Coronary artery (tissue), 2 donors: Measurements from ENCODE around the gene KIF18A.
"Not testable (repeated sequence)": the region's sequence is repeated elsewhere in the genome, so short reads cannot be mapped to it uniquely, and the experiment has no call there.

ENCODE experiments used
- DNase-seq: peaks from one replicate; pipeline ENCODE4 v3.0.0-alpha.2; 2017; ENCODE audit warnings: low spot score
- H3K27ac ChIP-seq, 2 donors: fragments of 200-600 bp; sonication (generic); one replicate each; pipeline ENCODE4 v1.5.1; 2016 to 2019
- H3K4me3 ChIP-seq: fragments of 200-600 bp; sonication (generic); 2 replicates; pipeline ENCODE4 v1.5.1; 2016; ENCODE audit warnings: mild to moderate bottlenecking, moderate library complexity
- TF ChIP-seq, protein P1 (sequence below): fragments of 200-600 bp; sonication (generic); IDR thresholded peaks from one replicate; pipeline ENCODE4 v1.5.1; 2019; ENCODE audit warnings: antibody characterized with exemption

Gene KIF18A

DNA sequence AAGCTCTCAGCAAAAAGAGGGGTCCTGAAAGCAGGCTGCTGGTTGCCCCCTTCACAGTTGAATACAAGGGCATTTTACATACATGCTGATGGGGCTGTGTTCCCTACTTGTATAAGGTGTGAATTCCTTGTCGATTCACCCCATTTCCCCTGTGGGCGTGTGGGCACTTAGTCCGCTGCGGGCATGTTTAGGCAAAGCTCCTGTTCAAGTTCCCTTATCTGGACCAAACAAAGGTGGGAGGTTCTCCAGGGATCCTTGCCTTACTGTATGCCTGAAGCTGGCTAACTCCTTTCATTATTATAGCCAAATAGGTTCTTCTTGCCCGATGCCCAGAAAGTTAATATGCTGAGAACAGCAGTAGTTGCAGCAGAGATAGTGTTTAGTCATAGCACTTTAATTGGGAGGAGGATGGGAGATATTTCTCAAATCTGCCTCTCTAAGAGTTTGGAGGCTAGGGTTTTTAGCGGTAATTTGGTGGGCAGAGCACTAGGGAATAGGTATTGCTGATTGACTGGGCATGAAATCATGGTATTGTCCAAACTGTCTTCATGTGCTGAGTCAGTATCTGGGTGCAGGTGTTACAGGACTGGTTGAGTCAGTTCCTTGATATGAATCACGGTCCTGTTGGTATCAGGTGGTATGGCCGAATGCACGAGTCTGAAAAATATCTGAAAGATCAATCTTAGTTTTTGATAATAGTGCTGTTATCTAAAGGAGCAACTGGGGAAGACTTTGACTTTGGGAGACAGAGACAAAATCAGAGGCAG lies 32.9 kb upstream of the KIF18A start:
- Histone ChIP-seq H3K27ac (no peak overlapping the region), H3K4me3 (no peak overlapping the region)
- DNase-seq, result no peak

DNA sequence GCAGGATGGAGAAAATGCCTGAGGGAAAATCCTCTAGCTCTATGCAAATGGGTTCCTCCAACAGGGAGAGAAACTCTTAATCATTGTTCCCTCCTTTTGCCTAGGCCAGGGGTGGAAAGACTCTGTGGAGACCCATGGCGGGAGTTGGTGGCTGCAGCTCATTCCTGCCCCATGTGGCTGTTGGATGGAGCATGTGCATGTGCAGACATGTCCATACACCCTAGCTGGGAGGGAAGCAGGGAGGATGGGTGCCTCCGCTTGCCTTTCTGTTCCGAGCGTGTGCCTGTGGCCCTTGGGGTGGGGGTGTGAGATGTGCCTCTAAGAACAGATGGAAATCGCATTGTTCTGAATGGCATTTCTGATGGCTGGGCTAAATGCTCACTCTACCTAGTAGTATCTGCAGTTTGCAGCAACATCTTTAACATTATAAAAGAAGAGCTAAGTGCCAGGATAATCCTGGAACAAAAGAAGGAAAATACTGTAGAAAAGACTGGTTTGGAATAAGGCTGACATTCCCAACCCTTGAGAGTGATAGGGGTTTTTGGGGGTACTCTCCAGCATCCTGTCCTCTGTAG lies 32.0 kb upstream of the KIF18A start:
- H3K4me3 ChIP-seq, result no peak overlapping the region
- TF ChIP-seq, protein P1, sequence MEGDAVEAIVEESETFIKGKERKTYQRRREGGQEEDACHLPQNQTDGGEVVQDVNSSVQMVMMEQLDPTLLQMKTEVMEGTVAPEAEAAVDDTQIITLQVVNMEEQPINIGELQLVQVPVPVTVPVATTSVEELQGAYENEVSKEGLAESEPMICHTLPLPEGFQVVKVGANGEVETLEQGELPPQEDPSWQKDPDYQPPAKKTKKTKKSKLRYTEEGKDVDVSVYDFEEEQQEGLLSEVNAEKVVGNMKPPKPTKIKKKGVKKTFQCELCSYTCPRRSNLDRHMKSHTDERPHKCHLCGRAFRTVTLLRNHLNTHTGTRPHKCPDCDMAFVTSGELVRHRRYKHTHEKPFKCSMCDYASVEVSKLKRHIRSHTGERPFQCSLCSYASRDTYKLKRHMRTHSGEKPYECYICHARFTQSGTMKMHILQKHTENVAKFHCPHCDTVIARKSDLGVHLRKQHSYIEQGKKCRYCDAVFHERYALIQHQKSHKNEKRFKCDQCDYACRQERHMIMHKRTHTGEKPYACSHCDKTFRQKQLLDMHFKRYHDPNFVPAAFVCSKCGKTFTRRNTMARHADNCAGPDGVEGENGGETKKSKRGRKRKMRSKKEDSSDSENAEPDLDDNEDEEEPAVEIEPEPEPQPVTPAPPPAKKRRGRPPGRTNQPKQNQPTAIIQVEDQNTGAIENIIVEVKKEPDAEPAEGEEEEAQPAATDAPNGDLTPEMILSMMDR, result no peak
- H3K27ac ChIP-seq, result no peak overlapping the region
- no peak for DNase-seq

More for the DNA sequence above, 32.9 kb upstream of the KIF18A start:
- TF ChIP-seq, protein P1, result no peak

DNA sequence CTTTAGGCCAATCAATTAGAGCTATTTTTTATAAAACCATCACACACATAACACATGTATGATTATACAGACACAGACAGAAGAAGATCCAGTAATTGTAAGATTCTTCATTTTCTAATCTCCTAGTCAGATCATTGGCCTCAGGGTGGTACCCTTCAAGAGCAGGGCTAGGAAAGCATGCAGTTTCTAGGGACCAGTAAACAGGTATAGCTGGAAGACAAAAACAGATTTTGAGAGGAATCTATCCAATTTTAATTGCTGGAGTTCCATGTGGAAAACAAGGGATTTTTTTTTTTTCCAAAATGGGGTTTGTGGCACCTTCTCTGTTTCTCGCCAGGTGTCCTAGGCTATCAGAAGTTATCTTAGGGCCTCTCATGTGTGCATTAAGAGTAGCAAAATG lies 29.9 kb upstream of the KIF18A start:
- TF ChIP-seq, protein P1, result no peak
- H3K27ac ChIP-seq, result no peak overlapping the region

DNA sequence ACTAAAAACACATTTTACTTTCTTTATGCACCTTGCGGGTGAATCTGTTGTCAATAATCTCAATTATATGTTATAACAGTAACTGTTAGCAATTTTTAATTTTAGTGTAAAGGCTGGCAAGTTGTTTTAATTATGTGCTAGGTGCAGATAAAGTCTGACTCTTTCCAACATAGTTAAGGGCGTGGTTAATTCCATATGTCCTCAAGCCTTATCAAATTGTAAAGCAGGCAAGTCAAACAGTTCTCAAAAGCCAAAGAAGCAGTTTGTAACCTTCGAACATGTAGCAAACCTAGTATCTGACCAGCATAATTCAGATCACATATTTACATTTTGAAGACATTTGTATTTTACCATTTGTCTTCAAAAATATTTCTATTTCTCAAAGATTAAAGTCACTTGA lies 29.4 kb upstream of the KIF18A start:
- DNase-seq, result no peak
- H3K27ac ChIP-seq, result no peak overlapping the region
- TF ChIP-seq, protein P1, result no peak
- no peak overlapping the region for H3K4me3 ChIP-seq

More for the DNA sequence above, 29.9 kb upstream of the KIF18A start:
- no peak for DNase-seq
- H3K4me3 ChIP-seq, result no peak overlapping the region

DNA sequence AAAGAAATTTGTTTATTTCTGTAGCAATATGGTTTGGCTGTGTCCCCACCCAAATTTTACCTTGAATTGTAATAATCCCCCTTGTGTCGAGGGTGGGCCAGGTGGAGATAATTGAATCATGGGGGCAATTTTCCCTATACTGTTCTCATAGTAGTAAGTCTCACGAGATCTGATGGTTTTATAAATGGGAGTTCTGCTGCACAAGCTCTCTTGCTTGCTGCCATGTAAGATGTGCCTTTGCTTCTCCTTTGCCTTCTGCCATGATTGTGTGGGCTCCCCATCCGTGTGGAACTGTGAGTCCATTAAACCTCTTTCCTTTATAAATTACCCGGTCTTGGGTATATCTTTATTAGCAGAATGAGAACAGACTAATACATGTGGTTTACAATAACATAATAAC lies 28.2 kb upstream of the KIF18A start:
- H3K27ac ChIP-seq, result not testable (repeated sequence)

DNA sequence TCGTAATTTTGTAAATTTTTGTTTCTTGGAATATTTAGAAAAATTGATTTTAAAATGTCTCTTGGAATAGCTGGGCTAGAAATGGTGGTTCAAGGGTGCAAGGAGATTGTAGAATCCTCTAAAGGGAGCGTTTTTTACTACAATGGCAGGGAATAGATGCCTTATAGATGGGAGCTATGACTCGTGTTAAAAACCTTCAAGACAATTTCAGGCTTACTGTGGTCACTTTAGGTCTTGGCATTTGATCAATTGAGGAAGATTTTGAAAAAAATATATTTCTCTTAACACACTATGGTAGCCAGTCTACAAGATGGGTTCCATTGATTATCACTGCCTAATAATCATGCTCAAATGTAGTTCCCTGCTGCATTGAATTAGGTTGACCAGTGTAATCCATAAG lies 25.2 kb upstream of the KIF18A start:
- no peak overlapping the region for H3K27ac ChIP-seq
- TF ChIP-seq, protein P1, result no peak
- DNase-seq, result no peak
- H3K4me3 ChIP-seq, result no peak overlapping the region

More for the DNA sequence above, 28.2 kb upstream of the KIF18A start:
- not testable (repeated sequence) for DNase-seq, H3K4me3 ChIP-seq

DNA sequence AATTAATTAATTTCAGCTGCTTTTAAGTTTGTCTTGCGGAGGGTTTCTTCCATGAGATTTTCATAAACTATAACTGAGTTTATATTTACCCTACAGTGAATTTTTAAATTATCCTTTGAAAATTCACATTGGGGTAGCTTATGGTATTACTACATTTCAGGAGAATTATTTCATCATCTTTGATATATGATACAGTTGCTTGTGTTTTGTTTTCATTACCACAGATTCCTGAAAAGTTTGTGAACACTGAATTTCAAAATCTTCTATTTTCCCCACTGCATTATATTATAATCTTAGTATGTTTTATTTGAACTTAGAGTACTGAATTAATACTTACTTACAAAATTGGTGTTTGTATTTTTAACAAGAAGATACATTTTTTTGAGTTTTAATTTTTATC lies 24.6 kb upstream of the KIF18A start:
- Histone ChIP-seq H3K27ac (no peak overlapping the region), H3K4me3 (no peak overlapping the region)
- TF ChIP-seq, protein P1, result no peak
- no peak for DNase-seq
